Measurements from ENCODE around the gene MTA1.
A peak's percentile ranks its signal among the peaks of the same experiment; 100 is the strongest.

Gene MTA1

DNA sequence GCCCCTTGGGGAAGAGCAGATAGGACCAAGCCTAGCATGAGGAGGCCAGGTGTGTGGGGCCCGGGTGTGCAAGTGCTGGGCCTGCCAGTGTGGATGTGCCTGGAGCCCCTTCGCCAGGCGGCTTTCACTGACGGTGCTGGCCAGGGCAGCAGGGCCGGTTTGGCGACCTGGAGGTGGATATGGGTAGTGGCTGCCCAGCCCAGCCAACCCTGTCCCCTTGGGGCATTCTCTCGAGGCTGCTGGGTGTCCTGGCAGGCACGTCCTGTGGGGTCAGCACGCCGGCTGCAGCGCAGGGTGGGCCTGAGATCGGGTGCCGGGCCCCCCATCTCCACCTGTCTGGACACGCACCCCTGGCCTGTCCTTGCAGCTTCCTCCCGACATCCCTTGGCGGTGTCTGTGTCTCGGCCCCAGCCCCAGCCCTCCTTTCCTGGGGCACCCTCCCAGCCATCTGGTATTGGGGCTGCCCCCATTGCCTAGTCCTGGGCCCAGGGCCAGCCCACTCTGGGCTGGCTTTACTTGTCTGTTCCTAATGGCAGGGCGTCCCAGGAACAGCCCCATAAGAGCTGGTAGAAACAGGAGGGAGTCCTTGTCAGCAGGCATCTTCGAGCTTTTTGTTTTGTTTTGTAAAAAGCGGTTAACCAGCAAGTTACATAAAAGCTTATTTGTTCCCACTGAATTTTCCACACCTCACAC lies 47.8 kb downstream of the MTA1 start:
- DNase-seq: no peak

DNA sequence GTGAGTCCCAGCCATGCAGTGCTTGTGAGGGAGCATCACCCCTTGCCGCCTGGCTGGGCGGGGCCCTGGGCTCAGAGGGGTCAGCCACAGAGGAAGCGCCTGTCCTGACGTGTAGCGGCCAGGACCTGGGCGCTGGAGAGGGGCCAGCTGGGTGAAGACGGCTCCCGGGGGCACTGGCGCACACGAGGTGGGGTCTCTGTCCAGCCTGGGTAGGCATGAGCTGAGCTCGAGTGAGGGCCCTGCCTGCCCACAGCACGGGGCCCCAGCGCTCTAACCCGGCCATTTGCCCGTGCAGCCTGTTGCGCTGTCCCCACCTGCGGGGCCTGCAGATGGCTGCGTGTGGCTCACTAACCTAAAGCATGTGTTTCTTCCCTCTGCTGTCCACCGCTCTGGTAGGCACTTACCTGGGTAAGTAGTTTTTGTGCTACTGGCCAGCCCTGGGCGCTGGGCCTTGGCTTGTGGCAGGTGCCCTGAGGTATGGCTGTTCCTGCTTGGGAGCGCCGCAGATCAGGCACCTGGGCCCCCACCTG lies 48.4 kb downstream of the MTA1 start:
- no peak for DNase-seq

DNA sequence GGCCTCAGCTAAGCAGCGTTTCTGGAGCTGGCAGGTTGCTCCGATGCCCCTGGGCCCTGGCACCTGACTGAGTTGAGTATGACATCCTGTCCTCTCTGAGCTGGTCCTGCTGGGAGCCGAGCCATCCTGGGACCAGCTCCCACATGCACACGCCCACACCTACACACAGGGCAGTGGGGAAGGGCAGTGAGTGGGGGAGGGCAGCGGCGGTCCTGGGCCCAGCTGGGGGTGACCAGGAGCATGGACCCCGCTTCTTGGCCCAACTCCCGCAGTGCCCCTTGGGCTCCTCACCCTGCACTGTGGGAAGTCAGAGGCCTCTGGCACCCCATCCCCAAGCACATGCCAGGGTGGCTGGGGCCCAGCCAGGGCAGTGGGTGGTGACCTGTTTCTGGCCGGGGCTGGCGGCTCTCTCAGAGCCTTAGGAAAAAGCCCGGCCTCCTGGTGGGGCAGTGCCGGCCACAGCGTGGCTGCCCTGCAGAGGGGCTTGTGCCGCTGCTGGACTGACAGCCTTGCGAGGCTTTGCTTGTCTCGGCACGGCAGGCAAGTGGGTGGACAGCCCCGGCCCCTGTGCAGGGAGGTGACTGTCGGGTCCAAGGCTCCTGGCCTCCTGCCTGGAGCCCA lies 49.1 kb downstream of the MTA1 start:
- no peak for DNase-seq

DNA sequence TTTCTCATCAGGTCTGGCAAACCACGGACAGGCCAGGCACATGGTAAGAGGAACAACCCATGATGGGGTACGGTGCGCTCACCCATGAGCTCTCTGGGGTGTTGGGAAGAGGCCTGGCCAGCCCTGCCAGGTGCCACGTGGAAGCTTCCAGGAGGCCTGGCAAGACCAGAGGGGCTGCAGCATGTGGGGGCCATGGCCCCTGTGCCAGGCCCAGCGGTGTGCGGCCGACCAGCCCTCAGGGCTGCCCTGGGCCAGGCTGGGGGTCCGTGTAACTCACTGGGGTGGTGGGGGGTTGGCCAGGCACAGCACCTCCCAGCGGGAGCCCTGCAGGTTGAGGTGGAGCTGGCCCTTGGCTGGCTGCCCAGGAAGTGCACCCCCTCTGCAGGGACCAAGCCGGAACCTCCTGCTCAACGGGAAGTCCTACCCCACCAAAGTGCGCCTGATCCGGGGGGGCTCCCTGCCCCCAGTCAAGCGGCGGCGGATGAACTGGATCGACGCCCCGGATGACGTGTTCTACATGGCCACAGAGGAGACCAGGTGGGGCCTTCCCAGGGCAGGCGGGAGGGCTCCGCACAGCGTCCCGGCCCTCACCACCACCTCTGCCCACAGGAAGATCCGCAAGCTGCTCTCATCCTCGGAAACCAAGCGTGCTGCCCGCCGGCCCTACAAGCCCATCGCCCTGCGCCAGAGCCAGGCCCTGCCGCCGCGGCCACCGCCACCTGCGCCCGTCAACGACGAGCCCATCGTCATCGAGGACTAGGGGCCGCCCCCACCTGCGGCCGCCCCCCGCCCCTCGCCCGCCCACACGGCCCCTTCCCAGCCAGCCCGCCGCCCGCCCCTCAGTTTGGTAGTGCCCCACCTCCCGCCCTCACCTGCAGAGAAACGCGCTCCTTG lies 50.1 kb downstream of the MTA1 start:
- no peak for DNase-seq

DNA sequence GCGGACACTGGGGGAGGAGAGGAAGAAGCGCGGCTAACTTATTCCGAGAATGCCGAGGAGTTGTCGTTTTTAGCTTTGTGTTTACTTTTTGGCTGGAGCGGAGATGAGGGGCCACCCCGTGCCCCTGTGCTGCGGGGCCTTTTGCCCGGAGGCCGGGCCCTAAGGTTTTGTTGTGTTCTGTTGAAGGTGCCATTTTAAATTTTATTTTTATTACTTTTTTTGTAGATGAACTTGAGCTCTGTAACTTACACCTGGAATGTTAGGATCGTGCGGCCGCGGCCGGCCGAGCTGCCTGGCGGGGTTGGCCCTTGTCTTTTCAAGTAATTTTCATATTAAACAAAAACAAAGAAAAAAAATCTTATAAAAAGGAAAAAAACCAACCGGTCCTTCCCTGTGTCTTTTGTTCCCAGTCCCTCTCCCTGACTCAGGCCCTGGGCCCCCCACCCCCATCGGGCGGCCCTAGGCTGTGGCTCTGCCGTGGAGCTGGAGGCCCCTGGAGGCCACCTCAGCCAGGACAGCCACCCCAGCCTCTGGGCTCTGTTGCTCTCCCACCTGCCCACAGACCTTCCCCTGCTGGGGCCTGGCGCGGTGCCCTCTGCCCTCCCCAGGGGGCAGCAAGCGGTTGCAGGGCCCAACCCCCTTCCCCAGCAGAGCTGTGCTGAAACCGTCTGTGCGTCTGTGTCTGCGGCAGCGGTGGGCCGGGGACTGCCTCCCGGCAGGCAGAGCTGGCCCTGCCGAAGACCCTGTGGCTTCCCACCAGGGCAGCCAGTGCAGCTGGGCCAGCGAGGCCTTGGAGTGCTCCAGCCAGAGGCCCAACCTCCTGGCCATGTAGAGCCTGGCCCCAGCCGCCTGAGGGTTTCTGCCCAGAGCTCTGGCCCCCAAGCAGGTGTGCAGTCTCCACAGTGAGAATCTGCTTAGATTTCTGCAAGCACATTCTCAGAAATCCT lies 51.0 kb downstream of the MTA1 start:
- DNase-seq: no peak

DNA sequence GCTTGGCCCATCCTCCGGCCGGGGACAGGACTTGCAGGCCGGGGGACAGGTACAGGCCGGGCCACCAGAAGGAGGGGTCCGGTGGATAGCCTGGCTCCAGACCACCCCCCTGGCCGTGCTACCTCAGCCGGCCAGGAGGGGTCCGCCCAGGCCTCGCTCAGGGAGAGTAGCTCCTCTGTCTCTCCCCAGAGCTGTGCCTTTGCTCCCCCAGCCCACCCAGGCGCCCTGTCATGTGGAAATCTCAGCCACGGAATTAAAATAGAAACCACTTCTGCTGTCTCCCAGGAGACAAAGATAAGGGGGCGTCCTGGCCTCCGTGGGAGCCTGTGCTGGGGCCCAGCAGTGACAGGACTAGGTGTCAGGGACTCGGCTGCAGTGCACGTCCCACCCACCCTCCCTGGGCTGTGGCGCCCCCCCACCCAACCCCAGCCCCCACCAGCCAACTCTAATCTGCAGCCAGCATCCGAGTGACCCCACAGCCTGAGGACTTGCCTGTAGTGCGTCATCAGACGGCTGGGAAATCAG lies 51.7 kb downstream of the MTA1 start:
- DNase-seq: no peak

DNA sequence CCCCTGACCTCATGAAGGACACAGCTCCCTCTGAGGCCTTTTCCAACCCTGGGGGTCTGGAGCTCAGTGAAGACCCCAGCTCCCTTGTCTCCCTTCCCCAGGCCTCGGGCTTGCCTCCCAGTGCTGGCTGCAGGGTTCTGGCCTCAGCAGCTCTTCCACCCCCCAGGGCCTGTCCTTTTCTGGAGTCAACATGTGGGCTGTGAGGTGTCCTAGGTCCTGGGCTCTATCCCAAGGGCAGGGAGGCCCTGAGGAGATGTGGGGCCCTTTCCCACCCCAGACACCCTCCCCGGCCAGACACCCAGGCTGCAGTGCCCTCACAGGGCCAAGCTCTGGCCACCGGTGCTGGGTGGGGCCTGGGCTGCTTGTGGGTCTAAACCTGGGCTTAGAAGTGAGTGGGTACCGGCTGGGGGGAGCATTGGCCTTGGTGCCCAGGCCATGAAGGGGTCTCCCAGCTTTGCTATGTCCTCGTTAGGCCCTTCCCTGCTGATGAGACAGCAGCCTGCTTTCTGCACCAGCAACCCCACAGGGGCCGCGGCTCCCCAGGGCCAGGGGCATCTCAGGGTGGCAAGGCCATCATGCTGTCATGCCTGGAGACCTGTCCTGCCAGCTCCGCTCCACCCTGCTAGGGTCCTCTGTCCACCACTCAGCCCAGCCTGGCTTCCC lies 52.3 kb downstream of the MTA1 start:
- no peak for DNase-seq

DNA sequence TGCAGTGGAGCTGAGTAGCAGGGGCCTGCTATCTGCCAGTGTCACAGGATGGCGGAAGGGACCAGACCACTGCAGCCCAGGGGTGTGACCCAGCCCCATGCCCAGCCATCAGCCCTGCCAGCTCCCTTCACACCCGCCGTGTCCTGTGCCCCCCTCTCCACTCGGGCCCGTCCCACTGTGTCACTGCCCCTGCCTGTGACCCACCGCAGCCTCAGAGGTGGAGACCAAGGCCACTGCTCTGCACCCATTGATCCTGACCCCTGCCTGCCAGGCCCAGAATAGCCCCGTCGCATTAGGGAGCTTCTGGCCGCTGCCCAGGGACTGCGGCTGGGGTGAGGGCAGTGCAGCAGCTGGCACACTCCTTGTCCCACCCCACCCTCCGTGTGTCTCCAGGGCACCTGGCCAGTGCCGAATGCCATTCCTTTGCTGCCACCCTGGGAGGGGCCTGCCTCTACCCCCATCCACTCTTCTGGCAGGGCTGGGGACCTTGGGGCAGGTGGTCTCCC lies 52.9 kb downstream of the MTA1 start:
- no peak for DNase-seq

DNA sequence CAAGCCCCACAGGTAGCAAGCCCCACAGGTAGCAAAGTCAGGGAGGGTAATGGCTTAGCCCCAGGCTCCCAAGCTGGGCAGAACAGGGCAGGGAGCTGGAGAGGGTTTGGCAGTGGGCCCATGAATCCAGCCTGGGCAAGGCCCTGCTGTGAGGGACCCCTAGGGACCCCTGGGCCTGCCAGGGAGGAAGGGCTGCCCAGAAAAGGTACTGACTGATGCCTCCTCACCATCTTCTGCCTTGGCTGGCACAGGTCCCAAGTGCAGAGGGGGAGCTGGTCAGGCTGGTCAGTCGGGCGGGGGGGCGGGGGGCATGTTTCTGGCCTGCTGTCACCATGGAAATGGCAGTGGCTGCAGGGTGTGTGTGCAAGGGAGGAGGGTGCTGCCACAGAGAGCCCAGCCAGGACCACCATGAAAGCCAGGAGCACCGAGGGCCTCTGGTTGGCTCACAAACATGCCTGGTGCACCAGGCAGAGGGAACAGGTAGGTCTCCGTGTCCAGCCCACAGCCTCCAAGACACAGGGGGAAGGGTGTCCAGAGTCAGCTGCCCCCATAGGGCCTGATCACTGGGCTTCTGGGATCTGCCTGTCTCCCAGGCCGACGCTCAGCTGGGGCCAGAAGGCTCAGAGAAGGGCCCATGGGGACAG lies 53.5 kb downstream of the MTA1 start:
- DNase-seq: no peak

DNA sequence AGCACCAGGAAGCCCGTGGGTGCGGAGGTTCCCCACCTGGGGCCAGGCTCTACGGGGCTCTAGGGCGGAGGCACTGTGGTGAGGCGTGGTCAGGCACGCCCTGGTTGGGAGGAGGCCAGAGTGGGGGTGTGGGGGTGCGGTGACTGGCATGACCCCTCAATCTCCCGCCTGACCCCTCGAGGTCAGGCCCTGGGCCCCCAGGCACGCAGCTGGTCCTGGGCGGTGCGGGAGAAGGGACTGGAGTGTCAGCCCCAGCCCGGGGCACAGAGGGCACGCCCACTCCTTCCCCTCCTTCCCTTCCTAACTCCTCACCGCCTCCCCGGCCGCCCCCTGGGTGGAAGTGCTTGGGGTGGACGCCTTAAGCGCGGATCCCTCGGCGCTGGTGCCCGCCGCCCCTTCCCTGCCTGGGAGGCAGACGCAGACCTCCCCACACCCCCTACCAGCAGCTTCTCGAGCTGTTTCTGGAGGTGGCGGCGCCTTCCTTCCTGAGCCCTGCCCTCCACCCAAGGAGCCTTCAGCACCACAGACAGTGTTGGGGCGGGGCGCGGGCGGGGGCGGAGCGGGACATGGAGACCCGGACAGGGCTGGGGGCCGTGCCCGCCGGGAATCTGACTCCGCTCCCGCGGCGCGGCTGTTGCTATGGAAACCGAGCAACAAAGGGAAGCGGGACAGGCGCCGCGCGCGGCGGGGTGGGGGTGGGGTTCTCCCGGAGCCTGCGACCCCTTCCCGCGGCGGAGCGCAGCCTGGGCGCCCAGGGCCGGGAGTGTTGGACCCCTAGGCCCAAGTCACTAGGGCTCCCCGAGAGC lies 54.3 kb downstream of the MTA1 start:
- peak; percentile 85 for DNase-seq

DNA sequence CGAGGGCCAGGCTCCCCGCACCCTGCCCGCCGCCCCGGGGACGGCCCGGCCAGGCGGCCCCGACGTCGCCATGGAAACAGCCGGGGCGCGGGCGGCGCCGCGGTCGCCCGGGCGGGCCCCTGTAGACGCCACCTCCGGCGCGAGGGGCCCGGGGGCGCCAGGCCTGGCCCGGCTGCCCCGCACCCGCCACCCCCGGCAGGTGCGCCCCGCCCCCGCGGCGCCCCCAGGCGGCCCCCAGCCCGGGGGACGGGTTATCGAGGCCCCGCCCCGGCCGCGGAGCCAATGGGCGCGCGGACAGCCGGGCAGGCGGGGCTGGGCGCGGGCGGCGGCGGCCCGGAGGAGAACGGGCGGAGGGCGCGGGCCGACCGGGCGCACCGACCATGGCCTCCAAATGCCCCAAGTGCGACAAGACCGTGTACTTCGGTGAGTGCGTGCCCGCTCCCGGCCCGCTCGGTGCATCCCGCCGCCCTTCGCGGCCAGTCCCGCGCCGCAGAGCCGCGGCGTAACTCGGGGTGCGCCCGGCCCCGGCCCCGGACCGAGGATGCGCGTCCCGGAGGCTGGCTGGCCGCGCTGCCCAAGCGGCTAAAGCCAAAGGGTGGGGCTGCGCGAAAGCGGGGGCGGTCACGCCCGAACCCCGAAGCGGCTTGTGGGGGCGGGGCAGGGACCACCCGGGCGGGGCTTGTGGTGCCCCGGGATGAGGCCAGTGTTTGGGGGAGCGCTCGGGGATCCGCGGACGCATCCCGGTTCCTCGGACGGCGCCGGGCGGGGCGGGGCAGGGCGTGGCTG lies 55.0 kb downstream of the MTA1 start, which contains the start of gene CRIP2:
Gene CRIP2 (plus strand): TSS at position 339 of the 786 bp plus-strand sequence. CDS start 42 bp downstream, at position 381.
- DNase-seq: peak; percentile 62

DNA sequence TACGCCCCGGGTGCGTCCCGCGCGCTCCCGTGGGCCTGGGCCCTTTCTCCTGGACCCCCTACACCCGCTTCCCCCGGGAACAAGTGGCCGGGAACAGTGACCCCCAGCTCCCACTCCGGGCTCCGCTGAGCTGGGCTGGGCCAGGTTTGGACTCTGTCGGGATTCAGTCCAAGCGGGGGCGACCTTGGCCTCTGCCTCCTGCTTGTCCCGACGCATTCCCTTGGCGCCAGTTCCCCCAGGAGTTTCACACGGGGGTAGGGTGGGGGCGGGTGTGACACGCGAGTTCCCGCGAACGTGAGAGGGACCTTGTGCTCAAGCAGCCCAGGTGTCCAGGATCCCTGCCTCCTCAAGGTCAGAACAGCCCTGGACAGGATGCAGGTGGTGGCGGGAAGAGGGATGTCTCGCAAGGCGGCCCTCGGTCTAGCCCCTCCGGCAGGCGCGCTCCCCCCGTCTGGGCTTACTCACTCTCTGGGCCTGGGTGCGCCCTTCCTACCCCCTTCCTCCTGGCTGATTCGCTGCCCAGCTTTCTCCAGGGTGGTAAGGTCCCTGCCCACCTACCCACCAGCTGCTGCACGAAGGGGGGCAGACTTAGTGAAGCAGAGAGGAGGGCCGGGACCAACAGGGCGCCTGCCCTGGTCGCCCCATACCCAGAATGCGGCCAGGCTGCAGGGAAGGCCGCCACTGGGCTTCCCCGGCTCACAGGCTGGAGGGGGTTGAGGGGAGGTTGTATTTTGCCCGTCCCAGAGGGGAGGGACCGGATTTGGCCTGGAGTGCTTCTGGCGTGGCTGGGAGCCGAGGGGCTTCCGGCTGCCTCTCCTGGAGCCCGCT lies 55.9 kb downstream of the MTA1 start:
- peak; percentile 5 for DNase-seq

DNA sequence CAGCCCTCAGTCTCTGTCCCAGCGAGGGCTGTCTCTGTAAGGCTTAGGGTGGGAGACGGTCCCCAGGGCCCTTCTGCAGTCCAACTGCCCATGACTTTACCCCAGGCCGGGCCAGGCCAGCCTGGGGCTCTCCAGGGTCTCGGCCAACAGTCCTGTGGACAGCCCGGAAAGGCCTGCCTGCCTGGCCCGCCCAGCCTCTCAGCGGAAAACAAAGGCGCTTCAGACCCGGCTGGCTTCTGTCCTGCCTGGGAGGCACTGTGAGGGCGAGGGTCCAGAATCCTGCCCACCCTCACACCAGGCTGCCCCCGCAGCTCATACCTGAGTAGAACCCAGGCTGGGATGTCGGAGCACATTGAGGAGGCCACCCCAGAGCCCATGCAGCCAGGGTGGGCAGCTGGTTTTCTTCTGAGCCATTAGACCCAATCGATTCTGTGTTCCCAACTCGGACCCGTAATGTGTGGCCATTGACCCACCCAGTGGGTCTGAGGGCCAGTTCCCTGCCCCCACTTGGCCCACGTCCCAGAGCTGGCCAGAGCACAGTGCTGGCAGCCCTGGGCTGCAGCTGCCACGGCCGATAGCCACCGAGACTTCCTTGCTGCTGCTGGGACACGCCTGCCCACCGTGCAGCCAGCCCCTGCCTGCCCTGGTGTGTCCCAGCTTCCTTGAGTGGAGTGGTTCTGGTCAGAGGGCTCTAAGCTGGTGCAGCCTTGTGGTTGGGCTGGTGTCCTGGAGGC lies 56.6 kb downstream of the MTA1 start:
- no peak for DNase-seq

DNA sequence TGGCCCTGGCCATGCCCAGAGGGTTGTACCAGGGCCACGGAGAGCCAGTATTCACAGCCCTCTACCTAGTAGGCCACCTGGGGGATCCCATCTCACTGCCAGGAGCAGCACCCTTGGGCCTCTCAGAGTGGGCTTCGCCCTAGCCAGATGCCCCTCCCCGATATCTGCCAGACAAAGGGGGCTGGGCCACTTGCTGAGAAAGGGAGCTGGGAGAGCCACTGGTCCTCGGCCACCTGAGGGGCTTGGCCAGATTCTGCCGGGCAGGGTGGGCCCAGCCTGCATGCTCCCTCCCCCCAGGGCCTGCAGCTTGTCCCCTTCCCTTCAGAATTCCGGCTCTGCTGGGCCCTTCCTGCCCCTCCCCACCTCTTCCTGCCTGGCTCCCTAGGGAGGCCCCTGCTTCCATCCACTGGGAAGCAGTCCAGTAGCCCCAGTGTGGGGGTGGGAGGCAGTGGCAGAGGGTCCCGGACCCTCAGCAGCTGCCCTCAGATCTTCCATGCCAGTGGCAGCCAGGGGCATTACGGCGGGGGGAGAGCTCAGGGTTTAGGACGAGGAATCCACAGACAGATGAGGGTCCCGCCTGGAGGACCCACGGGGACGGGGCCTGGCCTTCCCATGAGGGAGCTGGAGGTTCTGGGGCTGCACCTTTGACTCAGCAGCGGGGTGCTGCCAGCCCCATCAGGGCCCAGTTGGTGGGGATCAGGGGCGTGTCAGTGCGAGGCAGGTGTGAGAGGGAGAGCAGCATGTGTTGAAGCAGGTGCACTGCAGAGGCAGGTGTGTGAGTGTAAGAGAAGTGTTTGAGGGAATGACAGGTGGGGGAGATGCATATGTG lies 57.4 kb downstream of the MTA1 start:
- DNase-seq: no peak

DNA sequence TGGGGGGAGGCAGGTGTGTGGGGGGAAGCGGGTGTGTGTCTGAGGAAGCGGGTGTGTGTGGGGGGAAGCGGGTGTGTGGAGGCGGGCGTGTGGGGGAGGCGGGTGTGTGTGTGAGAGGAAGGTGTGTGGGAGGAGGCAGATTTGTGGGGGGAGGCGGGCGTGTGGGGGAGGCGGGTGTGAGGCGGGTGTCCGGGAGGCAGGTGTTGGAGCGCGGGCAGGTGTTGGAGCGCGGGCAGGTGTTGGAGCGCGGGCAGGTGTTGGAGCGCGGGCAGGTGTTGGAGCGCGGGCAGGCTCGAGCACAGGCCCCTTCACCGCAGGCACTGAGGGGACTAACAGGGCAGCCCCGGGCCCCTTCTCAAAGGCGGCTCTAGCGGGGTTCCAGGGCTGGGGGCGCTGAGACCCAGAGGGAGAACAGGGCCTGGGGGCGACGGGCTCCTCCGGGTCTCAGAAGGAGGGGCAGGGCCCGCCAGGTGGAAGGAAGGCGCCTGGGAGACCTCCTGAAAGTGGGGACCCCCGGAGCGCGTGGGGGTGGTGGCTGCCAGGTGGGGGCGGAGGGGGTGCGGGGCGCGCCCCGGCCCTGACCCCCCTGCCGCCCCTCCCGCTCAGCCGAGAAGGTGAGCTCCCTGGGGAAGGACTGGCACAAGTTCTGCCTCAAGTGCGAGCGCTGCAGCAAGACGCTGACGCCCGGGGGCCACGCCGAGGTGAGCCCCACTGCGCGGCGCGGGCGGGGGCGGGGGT lies 58.2 kb downstream of the MTA1 start:
- DNase-seq: peak; percentile 86

All from CD4-positive, alpha-beta T cell treated with Interleukin-17A for 1 hour (primary cell).